Gastrocnemius medialis (tissue), 4 donors: ENCODE results near the gene KCNF1.

Source experiments
- POLR2A ChIP-seq, 2 donors: fragments of 450-650 bp; IDR thresholded peaks; one replicate each; pipeline ENCODE4 v1.6.1; 2017; ENCODE audit warnings: antibody characterized with exemption in 2 of 2, mild to moderate bottlenecking in 2 of 2, moderate library complexity in 2 of 2
- TF ChIP-seq, protein P1 (sequence below), 5 experiments: fragments of 450-650 bp in 3 of 5; fragments of 200-600 bp in 2 of 5; sonication (generic) in 2 of 5; IDR thresholded peaks in 4 of 5; conservative IDR thresholded peaks in 1 of 5; 1 replicate in 4 of 5; 2 replicates in 1 of 5; pipeline ENCODE4 v1.5.1; 2016 to 2019; ENCODE audit warnings: antibody characterized with exemption in 5 of 5, mild to moderate bottlenecking in 3 of 5, moderate library complexity in 3 of 5

DNA sequence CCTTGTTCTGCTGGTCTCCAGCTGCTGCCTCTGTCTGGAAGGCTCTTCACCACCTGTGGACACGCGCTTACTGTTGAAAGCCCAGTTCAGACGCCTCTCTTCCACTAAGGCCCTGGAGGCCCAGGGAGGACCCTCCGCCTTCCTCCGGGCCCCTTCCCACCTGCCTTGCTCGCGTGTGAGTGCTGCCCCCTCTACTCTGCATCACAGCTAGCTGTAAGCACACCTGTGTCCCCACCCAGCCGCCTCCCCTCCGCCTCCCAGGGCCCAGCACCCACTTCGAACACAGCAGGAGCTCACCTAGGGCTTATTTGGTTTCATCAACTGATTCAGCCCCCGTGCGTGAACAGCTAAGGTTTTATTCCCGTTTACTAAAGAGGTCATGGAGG lies 49.7 kb downstream of the KCNF1 start:
- TF ChIP-seq, protein P1, sequence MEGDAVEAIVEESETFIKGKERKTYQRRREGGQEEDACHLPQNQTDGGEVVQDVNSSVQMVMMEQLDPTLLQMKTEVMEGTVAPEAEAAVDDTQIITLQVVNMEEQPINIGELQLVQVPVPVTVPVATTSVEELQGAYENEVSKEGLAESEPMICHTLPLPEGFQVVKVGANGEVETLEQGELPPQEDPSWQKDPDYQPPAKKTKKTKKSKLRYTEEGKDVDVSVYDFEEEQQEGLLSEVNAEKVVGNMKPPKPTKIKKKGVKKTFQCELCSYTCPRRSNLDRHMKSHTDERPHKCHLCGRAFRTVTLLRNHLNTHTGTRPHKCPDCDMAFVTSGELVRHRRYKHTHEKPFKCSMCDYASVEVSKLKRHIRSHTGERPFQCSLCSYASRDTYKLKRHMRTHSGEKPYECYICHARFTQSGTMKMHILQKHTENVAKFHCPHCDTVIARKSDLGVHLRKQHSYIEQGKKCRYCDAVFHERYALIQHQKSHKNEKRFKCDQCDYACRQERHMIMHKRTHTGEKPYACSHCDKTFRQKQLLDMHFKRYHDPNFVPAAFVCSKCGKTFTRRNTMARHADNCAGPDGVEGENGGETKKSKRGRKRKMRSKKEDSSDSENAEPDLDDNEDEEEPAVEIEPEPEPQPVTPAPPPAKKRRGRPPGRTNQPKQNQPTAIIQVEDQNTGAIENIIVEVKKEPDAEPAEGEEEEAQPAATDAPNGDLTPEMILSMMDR (IDR thresholded peaks at IDR 0.05 in 4 of 5, conservative IDR thresholded peaks at IDR 0.05 in 1 of 5) = no peak
- TF ChIP-seq POLR2A (IDR thresholded peaks at IDR 0.05) = no peak
